HuH-7.5 (cell line): ENCODE results near the gene RBM34.
"Not testable (repeated sequence)": the region's sequence is repeated elsewhere in the genome, so short reads cannot be mapped to it uniquely, and the experiment has no call there.

Experiments
- DNase-seq: peaks from one replicate; pipeline ENCODE4 v3.0.0; 2011; ENCODE audit warnings: low spot score

The RBM34 gene, protein sequence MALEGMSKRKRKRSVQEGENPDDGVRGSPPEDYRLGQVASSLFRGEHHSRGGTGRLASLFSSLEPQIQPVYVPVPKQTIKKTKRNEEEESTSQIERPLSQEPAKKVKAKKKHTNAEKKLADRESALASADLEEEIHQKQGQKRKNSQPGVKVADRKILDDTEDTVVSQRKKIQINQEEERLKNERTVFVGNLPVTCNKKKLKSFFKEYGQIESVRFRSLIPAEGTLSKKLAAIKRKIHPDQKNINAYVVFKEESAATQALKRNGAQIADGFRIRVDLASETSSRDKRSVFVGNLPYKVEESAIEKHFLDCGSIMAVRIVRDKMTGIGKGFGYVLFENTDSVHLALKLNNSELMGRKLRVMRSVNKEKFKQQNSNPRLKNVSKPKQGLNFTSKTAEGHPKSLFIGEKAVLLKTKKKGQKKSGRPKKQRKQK

DNA sequence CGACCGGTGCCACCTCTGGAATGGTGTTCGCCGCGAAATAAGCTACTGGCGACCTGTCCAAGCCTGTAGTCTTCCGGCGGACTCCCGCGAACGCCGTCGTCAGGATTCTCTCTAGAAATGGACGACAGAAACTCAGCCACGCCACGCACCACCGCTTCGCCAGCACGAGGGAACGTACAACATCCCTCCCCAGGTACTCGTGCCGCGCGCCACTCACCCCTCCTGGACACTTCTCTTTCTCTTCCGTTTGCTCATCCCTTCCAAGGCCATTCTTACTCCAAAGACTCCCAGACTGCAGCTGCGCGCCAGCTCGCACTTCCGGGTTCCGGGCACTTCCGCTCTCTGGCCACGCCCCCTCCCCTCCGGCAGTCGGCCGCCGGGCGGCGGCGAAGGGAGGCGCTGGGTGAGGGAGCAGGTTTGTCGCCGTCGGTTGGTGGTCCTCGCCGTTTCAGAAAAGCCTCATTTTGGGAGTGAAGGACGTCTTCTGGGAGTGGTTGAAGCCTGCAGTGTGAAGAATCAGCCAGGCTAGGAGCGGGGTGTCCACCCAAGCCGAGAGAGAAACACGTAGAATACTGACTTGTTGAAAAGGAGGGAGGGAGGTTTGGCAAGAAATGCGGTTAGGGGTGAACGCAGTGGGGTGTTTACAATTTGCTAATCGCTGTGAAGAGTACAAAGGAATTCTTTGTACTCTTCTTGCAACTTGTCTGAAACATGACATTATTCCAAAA is at the start of gene RBM34:
TSS of gene RBM34 (minus strand) at position 294 of the 728 bp plus-strand sequence. CDS start at position 270, 24 bp downstream.
- peak; percentile 90 for DNase-seq

DNA sequence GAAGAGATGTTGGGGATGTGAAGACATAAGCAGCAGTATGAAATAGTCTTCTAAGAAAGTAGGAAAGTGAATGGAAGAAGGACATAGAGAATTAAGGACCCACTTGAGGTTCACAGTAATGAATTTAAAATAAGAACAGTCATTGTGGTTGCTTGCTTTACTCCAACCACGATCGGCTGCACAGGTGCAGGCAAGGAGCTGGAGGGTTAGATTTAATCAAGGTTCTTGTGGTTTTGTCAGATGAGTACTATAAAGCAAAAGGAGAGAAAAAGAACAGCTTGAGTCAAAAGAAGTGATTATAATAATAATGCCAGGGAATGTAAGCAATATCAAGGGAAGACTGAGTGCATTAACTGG is 46.1 kb upstream of the RBM34 start:
- no peak for DNase-seq

DNA sequence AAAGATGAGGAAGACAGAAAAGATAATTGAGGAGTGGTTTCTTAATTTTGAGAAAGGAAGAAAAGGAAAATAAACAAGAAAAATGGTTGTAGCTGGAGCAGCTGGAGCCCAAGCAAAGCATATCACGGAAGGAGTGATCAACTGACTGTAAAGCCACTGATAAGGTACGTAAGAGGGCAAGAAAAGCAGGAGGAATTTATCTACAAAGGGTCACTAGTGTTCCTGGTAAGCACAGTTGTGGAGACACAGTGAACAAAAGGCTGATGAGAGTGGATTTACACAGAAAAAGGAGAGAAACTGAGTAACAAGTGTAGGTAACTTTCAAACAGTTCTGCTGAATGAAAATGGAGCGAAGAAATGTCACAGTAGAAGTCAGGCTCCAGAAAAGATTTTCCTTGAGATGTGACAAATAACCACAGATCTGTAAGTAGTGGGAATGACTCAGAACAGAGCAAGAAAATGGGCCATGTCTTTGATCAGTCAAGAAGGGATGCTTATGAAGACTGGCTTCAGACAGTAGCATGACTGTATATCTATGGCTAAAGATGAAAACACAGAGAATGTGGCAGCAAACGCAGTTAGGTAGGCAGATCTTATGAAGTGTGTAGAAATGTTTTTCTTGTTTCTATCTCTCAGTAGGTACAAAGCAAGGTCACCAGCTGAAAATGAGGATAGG is 45.6 kb upstream of the RBM34 start:
- no peak for DNase-seq

DNA sequence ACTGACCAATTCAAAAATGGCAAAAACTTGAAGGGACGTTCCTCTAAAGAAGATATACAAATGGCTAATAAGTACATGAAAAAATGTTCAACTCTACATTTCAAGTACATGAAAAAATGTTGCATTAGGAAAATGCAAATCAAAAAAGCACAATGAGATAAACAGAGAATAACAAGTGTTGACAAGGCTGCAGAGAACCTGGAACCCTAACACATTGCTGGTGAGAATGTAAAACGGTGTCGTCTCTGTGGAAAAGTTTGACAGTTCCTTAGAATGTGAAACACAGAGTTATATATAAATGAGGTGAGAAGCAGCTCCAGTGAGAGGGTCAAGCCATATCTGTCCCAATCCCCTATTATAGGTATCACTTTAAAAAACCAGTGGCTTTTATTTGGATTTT is 44.6 kb upstream of the RBM34 start:
- DNase-seq = no peak

DNA sequence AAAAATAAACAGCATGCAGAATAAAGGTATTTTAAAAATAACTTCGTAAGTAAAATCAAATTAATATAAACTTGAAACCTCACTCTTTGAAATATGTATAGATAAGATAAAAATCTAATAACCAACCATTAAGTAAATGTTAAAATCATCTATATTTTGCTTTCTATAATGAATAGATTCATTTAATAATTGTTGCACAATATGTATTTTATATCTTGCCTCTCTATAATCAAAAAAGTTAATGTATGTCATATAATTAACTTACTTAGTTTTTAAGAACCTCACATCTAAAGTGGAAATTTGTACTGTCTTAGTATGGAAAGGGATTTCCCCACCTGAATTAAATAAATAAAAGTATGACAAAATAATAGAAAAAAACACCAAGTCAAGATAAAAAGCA is 42.4 kb upstream of the RBM34 start:
- DNase-seq = no peak

DNA sequence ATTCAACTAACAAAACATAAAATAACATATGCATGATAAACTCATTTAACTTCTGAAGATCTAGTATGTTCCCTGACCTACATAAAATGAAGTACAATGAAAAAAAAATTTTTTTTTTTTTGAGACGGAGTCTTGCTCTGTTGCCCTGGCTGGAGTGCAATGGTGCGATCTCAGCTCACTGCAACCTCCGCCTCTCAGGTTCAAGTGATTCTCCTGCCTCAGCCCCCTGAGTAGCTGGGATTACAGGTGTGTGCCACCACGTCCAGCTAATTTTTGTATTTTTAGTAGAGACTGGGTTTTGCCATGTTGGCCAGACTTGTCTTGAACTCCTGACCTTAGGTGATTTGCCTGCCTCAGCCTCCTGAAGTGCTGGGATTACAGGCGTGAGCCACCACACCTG is 41.4 kb upstream of the RBM34 start:
- DNase-seq = not testable (repeated sequence)

DNA sequence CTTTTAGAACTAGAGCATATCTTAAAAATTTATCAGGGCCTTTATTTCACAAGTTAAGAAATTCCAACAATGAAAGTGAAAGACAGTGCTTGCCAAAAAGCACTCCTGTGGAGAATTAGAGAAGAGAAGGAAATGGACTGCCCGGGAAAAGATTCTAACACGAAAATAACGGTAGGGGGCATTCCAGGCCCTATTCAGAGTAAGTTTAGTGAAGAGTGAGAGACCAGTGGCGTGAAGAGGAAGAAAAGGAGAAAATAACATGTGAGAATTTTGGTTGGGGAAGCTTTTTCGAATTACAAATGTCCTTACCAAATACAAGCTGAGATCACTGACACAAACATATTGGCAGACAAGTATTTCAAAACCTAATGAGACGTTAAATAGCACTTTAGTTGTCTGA is 38.4 kb upstream of the RBM34 start:
- no peak for DNase-seq

DNA sequence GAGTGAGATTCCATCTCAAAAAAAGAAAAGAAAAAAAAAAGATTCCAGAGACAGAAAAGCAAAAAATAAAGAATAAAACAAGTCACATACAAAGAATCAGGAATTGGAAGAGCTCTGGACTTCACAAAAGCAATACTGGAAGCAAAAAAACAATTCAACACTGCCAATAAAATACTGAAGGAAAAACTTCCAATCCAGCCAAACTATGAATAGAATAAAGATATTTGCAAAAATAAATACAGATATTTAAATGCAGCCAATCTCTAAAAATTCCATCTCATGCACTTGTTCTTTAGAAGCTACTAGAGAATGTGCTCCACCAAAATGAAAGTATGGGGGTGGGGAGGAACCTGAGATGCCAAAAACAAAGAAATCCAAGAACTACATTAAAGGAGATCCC is 29.4 kb upstream of the RBM34 start:
- no peak for DNase-seq

DNA sequence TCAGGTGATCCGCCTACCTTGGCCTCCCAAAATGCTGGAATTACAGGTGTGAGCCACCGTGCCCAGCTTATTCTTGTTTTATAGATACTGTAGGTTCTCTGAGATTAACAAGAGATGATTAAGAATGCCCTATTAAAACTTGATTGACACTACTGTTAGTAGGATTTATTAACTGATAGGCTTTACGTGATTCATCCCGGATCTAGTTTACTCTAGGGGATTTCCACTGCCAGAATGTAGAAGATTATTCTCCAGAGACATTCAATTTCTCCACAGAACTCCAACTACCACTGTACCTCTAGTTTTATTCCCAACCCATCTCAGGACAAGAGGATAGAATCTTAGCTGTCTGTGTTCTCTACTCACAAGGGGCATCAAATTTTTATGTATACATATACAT is 26.3 kb upstream of the RBM34 start:
- no peak for DNase-seq

DNA sequence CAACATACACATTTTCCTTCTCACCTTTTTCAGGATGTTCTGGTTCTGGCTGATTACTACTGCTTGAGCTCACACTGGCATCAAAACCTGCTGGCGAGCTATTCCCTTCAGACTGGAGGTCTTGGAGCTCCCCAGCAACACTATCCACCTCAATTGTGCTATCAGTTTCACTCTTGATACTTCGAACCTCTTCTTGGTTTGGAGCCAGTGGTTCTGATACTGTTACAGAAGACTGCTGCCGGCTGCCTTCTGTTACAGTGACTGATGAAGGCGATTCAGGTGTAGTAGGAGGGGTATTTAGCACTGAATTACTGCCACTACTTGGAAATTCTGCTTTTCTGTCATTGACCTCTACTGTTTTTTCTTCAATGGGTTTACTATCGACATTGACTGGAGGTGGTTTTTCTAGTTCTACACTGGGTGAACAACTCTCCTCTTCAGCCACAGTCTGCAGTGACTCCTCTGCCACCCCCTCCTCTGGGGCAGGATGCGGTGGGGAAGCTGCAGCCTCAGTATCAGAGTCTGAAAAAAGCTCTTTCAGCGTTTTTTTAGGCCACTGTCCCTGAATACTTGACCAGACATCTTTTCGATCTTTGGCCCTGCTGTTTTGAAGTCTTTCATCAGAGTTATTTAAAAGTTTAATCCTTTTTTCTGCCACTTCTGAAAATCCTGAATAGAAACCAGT is 20.7 kb upstream of the RBM34 start:
- no peak for DNase-seq

DNA sequence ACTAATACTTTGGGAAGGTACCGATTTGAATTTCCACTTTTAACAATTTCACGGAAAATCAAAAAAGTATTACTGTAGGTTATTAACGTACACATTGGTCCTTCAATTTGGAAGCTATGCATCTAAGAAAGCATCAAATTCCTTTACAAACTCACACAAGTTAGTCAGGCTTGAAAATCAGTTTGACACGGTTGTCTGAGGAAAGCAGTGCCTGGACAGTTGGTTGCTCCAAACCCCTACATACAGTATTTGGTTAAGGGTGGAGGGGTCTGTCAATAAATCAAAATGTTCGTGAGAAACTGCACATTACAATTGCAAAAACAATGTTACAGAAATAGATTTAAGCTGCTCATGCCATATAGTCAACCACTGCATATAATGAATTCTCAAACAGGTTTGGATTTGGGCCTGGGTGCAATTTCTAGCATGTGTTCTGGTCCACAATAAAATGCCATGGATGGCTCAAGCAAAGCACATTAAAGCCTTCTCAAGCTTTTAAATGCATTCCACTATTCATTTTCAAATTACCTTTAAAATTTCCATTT is 19.9 kb upstream of the RBM34 start:
- DNase-seq = no peak

DNA sequence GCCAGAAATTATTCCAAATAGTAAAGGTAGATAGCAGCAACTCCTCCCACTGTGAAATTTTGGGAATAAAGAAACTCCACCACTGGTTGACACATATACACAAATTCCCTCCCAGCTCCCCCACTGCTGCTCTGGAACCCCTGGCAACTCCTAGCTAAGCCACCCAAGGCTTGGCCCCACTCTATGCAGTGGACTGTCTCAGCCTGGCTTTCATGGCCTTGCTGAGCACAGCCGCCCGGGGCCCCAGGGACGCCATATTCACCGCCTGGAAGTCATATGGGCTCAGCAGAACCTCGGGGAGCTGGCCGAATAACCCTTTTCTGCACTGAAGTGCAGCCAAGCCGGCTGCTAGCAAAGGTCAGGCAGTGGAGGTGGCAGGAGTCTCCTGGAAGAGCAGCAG is 15.4 kb upstream of the RBM34 start:
- no peak for DNase-seq

DNA sequence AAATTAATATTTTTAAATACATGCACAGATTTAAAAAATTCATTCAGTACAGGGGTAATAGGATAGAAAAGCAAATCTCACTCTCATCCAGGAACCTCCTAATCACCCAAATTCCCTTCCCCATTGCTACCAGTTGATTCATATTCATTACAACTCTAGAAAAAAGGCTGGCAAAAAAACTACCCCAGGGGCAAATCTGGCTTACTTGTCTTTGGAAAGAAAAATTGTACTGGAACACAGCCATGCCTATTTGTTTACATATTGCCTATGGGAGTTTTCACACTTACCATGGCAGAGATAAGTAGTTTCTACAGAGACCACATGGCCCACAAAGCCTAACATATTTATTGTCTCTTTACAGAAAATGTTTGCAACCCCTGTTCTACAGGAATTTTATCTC is 8.9 kb upstream of the RBM34 start:
- DNase-seq = no peak

DNA sequence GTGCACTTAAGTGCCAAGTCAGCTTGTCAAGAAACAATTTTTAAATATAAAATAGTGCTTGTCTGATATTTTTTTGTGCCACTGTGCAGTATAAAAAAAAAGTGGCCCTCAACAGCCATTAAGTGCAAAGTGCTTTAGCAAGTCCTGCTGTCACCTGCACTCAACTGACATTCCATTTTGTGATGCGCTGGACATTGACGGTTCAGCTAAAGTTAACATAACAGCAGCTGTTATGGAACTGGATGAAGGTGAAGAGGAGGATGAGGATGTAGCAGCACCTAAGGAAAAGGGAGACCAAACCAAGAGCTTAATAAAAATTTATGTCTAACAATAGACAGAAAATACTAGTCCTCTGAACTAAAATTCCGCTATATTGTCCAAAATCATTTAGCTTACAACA is 7.3 kb upstream of the RBM34 start:
- no peak for DNase-seq

DNA sequence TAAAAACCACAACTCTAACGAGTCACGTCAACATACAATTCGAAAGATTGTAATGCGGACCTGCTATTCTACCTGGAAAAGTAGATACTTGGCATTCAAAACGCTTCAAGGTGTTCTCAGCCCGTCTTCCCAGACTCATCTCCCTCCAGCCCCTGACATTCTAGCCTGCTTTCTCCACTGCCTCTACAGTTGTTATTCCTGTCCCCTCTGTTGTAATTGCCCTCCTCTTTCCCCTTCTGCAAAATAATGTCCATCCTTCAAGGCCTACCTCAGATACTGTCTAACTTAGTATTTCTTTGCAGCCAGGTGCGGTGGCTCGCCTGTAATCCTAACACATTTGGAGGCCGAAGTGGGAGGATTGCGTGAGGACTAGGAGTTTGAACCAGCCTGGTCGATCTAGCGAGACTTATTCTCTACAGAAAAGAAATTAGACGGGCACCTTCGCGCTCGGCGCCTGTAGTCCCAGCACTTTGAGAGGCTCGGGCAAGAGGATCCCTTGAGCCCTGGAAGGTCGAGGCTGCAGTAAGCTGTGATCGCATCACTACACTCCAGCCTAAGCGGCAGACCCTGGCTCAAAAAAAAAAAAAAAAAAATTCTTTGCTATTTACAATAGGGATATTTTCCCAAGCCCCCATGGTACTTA is 756 bp upstream of the RBM34 start:
- no peak for DNase-seq

DNA sequence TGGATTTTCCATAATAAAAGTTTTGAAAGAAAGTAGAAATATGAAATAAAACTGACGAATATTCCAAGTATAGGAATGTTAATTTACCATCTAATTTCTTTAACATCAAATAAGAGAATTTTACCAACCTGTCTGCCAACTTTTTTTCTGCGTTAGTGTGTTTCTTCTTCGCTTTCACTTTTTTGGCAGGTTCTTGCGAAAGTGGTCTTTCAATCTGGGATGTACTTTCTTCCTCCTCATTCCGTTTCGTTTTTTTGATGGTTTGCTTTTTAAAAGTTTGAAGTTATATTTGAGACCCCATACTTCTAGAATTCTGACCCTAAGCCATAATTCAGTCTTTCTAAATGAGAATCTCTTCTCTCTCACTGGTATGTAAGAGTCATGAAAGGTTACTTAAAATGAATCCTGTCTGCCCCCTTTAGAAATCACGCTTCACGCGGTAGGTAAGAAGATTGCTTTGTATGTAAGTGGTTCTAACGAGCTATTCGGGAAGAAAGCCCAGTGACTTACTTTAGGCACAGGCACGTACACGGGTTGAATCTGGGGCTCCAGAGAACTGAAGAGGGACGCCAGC is 580 bp downstream of the RBM34 start:
- DNase-seq = peak; percentile 20

DNA sequence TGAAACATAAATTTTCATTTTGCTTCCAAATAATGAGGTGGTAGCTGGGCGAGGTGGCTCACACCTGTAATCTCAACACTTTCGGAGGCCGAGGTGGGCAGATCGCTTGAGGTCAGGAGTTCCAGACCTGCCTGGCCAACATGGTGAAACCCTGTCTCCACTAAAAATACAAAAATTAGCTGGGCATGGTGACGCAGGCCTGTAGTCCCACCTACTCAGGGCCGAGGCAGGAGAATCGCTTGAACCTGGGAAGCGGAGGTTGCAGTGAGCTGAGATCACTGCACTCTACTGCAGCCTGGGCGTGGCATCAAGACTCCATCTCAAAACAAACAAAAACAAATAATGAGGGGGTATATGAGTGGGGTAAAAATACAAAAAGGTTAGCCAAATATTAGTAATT is 1.1 kb downstream of the RBM34 start:
- DNase-seq = not testable (repeated sequence)

DNA sequence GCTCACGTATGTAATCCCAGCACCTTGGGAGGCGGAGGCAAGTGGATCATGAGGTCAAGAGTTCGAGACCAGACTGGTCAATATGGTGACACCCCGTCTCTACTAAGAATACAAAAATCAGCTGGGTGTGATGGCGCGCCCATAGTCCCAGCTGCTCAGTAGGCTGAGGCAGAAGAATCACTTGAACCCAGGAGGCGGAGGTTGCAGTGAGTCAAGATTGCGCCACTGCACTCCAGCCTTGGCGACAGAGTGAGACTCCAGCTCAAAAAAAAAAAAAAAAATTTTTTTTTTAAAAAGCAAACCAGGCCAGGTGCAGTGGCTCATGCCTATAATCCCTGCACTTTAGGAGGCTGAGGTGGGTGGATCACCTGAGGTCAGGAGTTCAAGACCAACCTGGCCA is 1.8 kb downstream of the RBM34 start:
- DNase-seq = not testable (repeated sequence)

DNA sequence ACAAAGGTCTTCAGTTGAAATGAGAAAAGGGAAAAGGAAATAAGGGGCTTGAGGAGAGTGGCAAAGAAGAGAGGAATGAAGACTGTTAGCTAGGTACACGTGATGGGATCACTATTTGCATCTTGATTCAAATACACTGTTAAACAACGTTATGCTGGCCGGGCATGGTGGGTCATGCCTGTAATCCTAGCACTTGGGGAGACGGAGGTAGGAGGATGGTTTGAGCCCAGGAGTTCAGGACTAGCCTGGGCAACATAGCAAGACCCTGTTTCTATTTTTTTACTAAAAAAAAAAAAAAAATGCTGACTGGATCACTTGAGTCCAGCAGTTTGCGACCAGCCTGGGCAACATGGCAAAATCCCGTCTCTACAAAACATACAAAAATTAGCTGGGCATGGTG is 2.4 kb downstream of the RBM34 start:
- DNase-seq = no peak

DNA sequence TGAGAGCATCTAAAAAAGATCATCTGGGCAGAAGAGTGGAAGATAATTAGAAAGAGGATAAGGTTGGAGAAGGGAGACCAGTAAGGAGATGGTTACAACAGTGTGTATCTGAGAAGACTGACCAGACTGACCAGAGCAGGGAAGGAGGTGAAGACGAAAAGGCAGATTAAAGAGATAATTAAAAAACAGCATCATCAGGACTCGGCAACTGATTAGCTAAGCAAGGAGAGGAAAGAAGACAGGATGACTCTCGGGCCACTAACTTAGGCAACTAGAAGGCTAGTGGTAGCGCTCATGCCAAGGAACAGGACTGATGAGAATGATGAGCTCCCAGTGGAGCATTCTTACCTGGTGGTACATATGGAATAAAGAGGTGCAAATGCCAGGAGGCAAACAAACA is 3.9 kb downstream of the RBM34 start:
- DNase-seq = no peak

DNA sequence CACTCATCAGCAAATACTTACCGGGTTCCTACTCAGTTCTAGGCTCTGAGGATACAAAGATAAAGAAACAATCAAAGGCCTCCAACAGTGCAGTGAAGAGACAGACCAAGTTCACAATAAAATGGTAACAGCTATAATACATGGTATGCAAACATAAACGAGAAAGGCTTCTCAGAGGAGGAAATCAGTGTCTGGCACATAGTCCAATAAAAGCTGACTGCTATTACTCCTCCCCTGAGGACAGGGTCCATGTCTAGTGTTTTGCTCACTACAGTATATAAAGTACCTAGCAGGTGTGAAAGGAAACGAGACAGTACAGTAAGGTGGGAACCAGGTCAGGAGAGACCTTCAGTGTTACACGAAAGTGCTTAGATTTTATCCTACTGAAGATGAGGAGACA is 4.3 kb downstream of the RBM34 start:
- DNase-seq = no peak
